Esophagus squamous epithelium (tissue), 5 donors: ENCODE data around the gene SYT17. TPM values are rescaled to one million over a fixed set of nuclear protein-coding genes. Genes with fewer than 3 reads are reported as not detected.

Experiments
- DNase-seq: peaks from one replicate; lab custom pipeline; 2025; lab: John Stamatoyannopoulos, UW
- H3K27ac ChIP-seq, 4 donors: fragments of 200-600 bp; sonication (generic); one replicate each; pipeline ENCODE4 v1.5.1; 2016 to 2019; ENCODE audit warnings: mild to moderate bottlenecking in 1 of 4
- H3K27me3 ChIP-seq, 4 donors: fragments of 200-600 bp; sonication (generic); 1 replicate in 3 of 4; 2 replicates in 1 of 4; pipeline versions ENCODE4 v1.5.1 to v1.6.0; 2017 to 2021; ENCODE audit warnings: antibody characterized with exemption in 1 of 4
- H3K36me3 ChIP-seq, 3 donors: fragments of 200-600 bp; sonication (generic); one replicate each; pipeline ENCODE4 v1.5.1; 2016 to 2019
- H3K4me1 ChIP-seq, 3 donors: fragments of 200-600 bp; sonication (generic); one replicate each; pipeline ENCODE4 v1.5.1; 2017 to 2019
- H3K4me3 ChIP-seq, 4 donors: fragments of 200-600 bp; sonication (generic); 1 replicate in 3 of 4; 2 replicates in 1 of 4; pipeline ENCODE4 v1.5.1; 2016 to 2019; ENCODE audit warnings: mild to moderate bottlenecking in 2 of 4, moderate library complexity in 1 of 4
- H3K9me3 ChIP-seq, 3 donors: fragments of 200-600 bp; sonication (generic); one replicate each; pipeline ENCODE4 v1.5.1; 2016 to 2019
- POLR2A ChIP-seq, 4 donors: fragments of 450-650 bp; IDR thresholded peaks; one replicate each; pipeline ENCODE4 v1.6.1; 2017; ENCODE audit warnings: antibody characterized with exemption in 4 of 4, mild to moderate bottlenecking in 4 of 4, moderate library complexity in 3 of 4
- WGBS, 2 donors: methylation state at CpG; one replicate each; pipeline ENCODE4 v1.1.5; 2018; 5-methylcytosine and 5-hydroxymethylcytosine counted together
- intact Hi-C: fragments of 100-400 bp; cut with DNase I; formaldehyde crosslinking; loops from one replicate; pipeline ENCODE4 v1.15.0; 2022
- total RNA-seq, 4 donors: library from RNA; depleted of rRNA; stranded (reverse); fragments of >200 nt; gene quantifications; one replicate each; pipeline ENCODE4 v1.1.0, GENCODE V29; 2016
- TF ChIP-seq, protein P1 (sequence below), 6 experiments: fragments of 450-650 bp in 4 of 6; fragments of 200-600 bp in 2 of 6; sonication (generic) in 2 of 6; IDR thresholded peaks; one replicate each; pipeline ENCODE4 v1.5.1; 2016 to 2019; ENCODE audit warnings: antibody characterized with exemption in 6 of 6, mild to moderate bottlenecking in 4 of 6, moderate library complexity in 4 of 6
- donor health status: DM: yes; HTN: yes; CAD: no.

SYT17 gene
- total RNA-seq, 4 donors from 2014 or later: 0.88 to 7.6 (median 4.7) TPM

DNA sequence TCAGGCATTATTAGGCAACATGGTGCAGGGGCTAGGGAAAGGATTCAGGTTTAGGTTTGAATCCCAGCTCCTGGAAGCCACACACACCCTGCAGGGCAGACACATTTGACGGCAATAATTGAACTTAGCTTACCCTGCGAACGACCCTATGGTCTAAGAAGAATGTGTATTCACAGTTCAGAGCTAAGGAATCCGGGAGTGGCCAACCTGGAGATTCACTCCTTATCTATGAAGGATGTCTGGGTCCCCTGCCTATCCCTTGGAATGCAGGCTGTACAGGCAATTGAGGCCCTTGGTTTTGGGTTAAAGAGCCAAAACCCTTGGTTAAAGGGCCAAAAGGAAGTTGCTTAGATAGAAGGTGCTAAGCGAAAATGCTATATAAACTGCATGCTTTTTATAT is 2.9 kb upstream of the SYT17 start:
- DNase-seq: no peak
- WGBS, 2 donors: 82 to 86% methylated on average over 5 of the region's 5 CpGs
- H3K27ac ChIP-seq: no peak overlapping the region
- intact Hi-C loops: loop anchor here (5.0 kb wide), 1 partner anchor 73 kb away; no protein-coding TSS in a partner anchor
- no peak overlapping the region for H3K4me3 ChIP-seq
- H3K27me3 ChIP-seq: peaks cover 0 to 31% (median 0%) of the 10 kb centered on the region in 4 donors
- H3K36me3 ChIP-seq: no peaks in the 10 kb centered on the region
- TF ChIP-seq, protein P1, sequence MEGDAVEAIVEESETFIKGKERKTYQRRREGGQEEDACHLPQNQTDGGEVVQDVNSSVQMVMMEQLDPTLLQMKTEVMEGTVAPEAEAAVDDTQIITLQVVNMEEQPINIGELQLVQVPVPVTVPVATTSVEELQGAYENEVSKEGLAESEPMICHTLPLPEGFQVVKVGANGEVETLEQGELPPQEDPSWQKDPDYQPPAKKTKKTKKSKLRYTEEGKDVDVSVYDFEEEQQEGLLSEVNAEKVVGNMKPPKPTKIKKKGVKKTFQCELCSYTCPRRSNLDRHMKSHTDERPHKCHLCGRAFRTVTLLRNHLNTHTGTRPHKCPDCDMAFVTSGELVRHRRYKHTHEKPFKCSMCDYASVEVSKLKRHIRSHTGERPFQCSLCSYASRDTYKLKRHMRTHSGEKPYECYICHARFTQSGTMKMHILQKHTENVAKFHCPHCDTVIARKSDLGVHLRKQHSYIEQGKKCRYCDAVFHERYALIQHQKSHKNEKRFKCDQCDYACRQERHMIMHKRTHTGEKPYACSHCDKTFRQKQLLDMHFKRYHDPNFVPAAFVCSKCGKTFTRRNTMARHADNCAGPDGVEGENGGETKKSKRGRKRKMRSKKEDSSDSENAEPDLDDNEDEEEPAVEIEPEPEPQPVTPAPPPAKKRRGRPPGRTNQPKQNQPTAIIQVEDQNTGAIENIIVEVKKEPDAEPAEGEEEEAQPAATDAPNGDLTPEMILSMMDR (IDR thresholded peaks at IDR 0.05): no peak
- no peak for TF ChIP-seq POLR2A (IDR thresholded peaks at IDR 0.05)
- H3K4me1 ChIP-seq: peaks cover 17 to 31% (median 17%) of the 10 kb centered on the region in 3 donors
- H3K9me3 ChIP-seq: peaks cover 0 to 8% (median 0%) of the 10 kb centered on the region in 3 donors

DNA sequence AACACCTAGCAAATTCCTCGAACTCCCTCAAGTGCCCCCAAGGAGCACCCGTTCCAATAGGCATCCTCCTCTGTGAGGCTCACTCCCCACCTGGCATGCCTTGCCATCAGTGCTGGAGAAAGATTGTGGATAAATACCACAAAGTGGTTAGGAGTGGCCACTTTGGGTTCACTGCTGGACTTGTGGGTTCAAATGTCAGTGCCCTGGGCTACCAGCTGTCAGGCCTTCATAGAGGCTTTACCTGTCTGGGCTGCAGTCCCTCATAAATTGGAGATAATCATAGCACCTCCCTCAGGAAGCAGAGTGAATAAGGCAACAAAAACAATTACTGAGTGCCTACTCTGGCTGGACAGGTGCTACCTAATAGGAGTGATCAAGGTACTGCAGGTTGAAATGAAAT is 1.5 kb upstream of the SYT17 start:
- peaks cover 0 to 31% (median 0%) of the 10 kb centered on the region in 4 donors for H3K27me3 ChIP-seq
- intact Hi-C loops: loop anchor here (5.0 kb wide), 1 partner anchor 74 kb away; no protein-coding TSS in a partner anchor
- 71 to 100% methylated on average over 2 of the region's 2 CpGs for WGBS, 2 donors
- no peak overlapping the region for H3K27ac ChIP-seq
- H3K4me1 ChIP-seq: peaks cover 17 to 31% (median 17%) of the 10 kb centered on the region in 3 donors
- no peak overlapping the region for H3K4me3 ChIP-seq
- peaks cover 0 to 8% (median 0%) of the 10 kb centered on the region in 3 donors for H3K9me3 ChIP-seq
- no peak for TF ChIP-seq POLR2A (IDR thresholded peaks at IDR 0.05)
- TF ChIP-seq, protein P1 (IDR thresholded peaks at IDR 0.05): no peak
- DNase-seq: no peak
- H3K36me3 ChIP-seq: no peaks in the 10 kb centered on the region

DNA sequence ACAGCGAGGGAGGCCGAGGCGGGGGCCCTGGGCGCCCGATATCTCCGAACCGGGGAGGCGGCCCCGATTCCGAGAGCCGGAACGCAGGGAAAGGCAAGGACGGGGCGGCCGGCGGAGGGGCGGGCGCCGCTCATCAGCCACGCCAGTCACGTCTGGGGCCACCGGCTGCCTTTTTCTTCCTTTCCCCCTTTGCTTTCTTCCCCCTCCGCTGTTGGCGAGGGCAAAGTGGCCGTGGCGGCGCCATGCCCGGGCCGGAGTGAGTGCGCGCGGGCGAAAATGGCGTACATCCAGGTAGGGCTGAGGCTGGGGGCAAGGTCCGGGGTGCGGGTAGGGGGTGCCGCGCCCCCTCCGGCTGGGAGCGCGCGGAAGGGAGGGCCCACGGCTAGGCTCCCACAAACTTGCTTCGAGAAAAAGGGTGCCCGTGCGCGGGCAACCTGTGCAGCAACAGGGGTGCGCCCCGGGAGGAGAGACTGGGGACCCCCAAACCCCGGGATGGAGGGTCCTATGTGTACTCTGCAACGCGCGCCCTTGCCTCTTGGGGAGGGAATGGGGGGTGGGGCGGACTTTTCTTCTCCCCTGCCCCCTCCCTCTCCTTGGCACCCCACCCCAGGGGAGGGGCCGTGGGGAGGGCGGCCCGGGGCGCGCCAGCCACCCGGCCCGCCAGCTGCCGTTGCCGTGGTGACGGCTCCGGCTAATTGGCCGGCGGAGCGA is 486 bp downstream of the SYT17 start:
- Histone ChIP-seq H3K27me3 (peaks cover 0 to 31% (median 0%) of the 10 kb centered on the region in 4 donors), H3K27ac (peak overlapping the region; percentile 46 to 72 (median 66)), H3K36me3 (no peaks in the 10 kb centered on the region), H3K4me1 (peaks cover 17 to 31% (median 17%) of the 10 kb centered on the region in 3 donors), H3K4me3 (peak overlapping the region; percentile 53 to 78 (median 66)), H3K9me3 (no peaks in the 10 kb centered on the region)
- DNase-seq: no peak
- intact Hi-C loops: loop anchor here (5.0 kb wide), 1 partner anchor 76 kb away; no protein-coding TSS in a partner anchor
- WGBS, 2 donors: 0% methylated on average over 4 of the region's 68 CpGs; no CpG with 5 or more reads in 1 of the 2 donors
- no peak for TF ChIP-seq POLR2A (IDR thresholded peaks at IDR 0.05)
- TF ChIP-seq, protein P1 (IDR thresholded peaks at IDR 0.05): no peak

DNA sequence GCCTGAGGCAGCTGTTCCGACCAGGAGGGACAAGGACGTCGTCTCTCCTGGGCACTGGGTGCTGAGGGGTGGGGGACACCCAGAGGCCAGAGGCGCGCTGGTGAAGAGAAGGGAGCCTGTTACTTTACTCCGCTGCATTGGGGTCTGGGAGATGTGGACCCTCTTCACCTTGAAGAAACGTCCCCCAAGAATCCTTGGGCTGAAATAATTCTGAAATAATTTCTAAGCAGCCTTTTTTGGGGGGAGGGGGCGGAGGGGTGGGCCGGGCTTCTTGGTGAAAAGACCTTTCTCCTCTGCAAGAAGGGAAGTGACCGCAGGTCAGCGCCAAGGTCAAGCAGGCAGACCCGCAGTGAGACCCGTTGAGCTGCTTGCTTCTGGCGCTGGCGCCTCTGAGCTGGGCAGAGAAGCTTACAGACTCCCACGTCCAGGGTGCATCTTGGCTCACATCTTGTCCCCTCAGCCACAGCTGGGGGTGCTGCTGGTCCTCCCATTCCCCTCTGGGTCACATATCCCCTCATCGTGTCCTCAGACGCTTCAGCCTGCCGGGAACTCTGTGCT is 1.1 kb downstream of the SYT17 start:
- Histone ChIP-seq H3K36me3 (no peaks in the 10 kb centered on the region), H3K27me3 (peaks cover 0 to 31% (median 0%) of the 10 kb centered on the region in 4 donors), H3K4me1 (peaks cover 17 to 31% (median 17%) of the 10 kb centered on the region in 3 donors), H3K4me3 (peak overlapping the region; percentile 53 to 78 (median 66)), H3K27ac (peak overlapping the region in 1 of 4 donors; percentile 72), H3K9me3 (no peaks in the 10 kb centered on the region)
- TF ChIP-seq POLR2A (IDR thresholded peaks at IDR 0.05): no peak
- TF ChIP-seq, protein P1 (IDR thresholded peaks at IDR 0.05): no peak
- no peak for DNase-seq
- intact Hi-C loops: loop anchor here (5.0 kb wide), 1 partner anchor 77 kb away; no protein-coding TSS in a partner anchor
- WGBS, 2 donors: 22 to 43% methylated on average over 6 to 9 of the region's 19 CpGs
